NT2/D1 (cell line): ENCODE data around the gene NBPF11.
"Not testable (repeated sequence)": the region's sequence is repeated elsewhere in the genome, so short reads cannot be mapped to it uniquely, and the experiment has no call there.

Experiments used
- SUZ12 ChIP-seq: IDR thresholded peaks from 2 replicates; pipeline ENCODE4 v1.6.1; 2011; ENCODE audit not compliant: insufficient read length, insufficient read depth; ENCODE audit errors: extremely low read depth
- YY1 ChIP-seq: IDR thresholded peaks from 2 replicates; pipeline ENCODE4 v1.6.1; 2011; ENCODE audit not compliant: insufficient read length, insufficient read depth
- ZNF274 ChIP-seq: IDR thresholded peaks from 2 replicates; pipeline ENCODE4 v1.6.1; 2011; ENCODE audit warnings: mild to moderate bottlenecking, low read depth, low read length

- not testable (repeated sequence) for TF ChIP-seq ZNF274, YY1, SUZ12
Measured at GRCh38 chr1:148122341-148122740, 29.7 kb downstream of the NBPF11 start.
